ENCODE data around the gene CRYGC.

The CRYGC gene

GRCh38 chr2:208093128-208093527, 36.5 kb downstream of the CRYGC start:
- TF ChIP-seq CTCF (conservative IDR thresholded peaks at IDR 0.05; ENCODE audit: low read depth, low read length): no peak
- no peak for DNase-seq (ENCODE audit: low read depth)
- H3K4me3 ChIP-seq (ENCODE audit: low read length): no peak overlapping the region

- no peak for TF ChIP-seq CTCF (conservative IDR thresholded peaks at IDR 0.05; ENCODE audit: low read depth, low read length)
- H3K4me3 ChIP-seq (ENCODE audit: low read length): no peak overlapping the region
- DNase-seq (ENCODE audit: low read depth): no peak
Measured at GRCh38 chr2:208092093-208092832, 37.4 kb downstream of the CRYGC start.

- no peak overlapping the region for H3K4me3 ChIP-seq (ENCODE audit: low read length)
- DNase-seq (ENCODE audit: low read depth): no peak
- TF ChIP-seq CTCF (conservative IDR thresholded peaks at IDR 0.05; ENCODE audit: low read depth, low read length): no peak
Measured at GRCh38 chr2:208090420-208090819, 39.2 kb downstream of the CRYGC start.

GRCh38 chr2:208086029-208086428, 43.6 kb downstream of the CRYGC start:
- no peak for DNase-seq (ENCODE audit: low read depth)

GRCh38 chr2:208083807-208084206, 45.8 kb downstream of the CRYGC start:
- H3K4me3 ChIP-seq (ENCODE audit: low read length): no peak overlapping the region
- DNase-seq (ENCODE audit: low read depth): no peak

More at GRCh38 chr2:208086029-208086428, 43.6 kb downstream of the CRYGC start:
- TF ChIP-seq CTCF (conservative IDR thresholded peaks at IDR 0.05; ENCODE audit: low read depth, low read length): no peak
- H3K4me3 ChIP-seq (ENCODE audit: low read length): no peak overlapping the region

More at GRCh38 chr2:208083807-208084206, 45.8 kb downstream of the CRYGC start:
- TF ChIP-seq CTCF (conservative IDR thresholded peaks at IDR 0.05; ENCODE audit: low read depth, low read length): no peak

Measured in retinal pigment epithelial cell (primary cell).